ENCODE measurements around the gene CNOT2. TPM values are rescaled to one million over a fixed set of nuclear protein-coding genes. Genes with fewer than 3 reads are reported as not detected.

Gene CNOT2
- total RNA-seq, 1 donor from 2014 or later = 134 TPM

- H3K27ac ChIP-seq (ENCODE audit: low read depth, low read length) = no peak overlapping the region
- H3K9ac ChIP-seq (ENCODE audit: low read depth in 1 of 3, low read length in 3 of 3) = no peak overlapping the region
- H3K9me3 ChIP-seq (ENCODE audit: control insufficient read depth in 3 of 3, low read length in 3 of 3) = no peaks in the 10 kb centered on the region
- no peak overlapping the region for H3K4me3 ChIP-seq (ENCODE audit: low read length in 3 of 3)
- H3K36me3 ChIP-seq (ENCODE audit: control insufficient read depth in 3 of 3, insufficient read depth in 3 of 3, low read length in 3 of 3) = no peaks in the 10 kb centered on the region
- H3K27me3 ChIP-seq (ENCODE audit: control insufficient read depth in 3 of 3, insufficient read depth in 3 of 3, low read length in 3 of 3) = no peaks in the 10 kb centered on the region
- H3K4me1 ChIP-seq (ENCODE audit: control insufficient read depth in 3 of 3, insufficient read depth in 3 of 3, low read length in 3 of 3) = no peaks in the 10 kb centered on the region
These were observed 12.2 kb upstream of the CNOT2 start for GRCh38 chr12:70230934-70231606.

GRCh38 chr12:70236990-70237389 is 6.2 kb upstream of the CNOT2 start:
- H3K36me3 ChIP-seq (ENCODE audit: control insufficient read depth in 3 of 3, insufficient read depth in 3 of 3, low read length in 3 of 3) = peaks cover 5 to 19% (median 6%) of the 10 kb centered on the region in 3 donors
- no peaks in the 10 kb centered on the region for H3K9me3 ChIP-seq (ENCODE audit: control insufficient read depth in 3 of 3, low read length in 3 of 3)
- no peak overlapping the region for H3K27ac ChIP-seq (ENCODE audit: low read depth, low read length)
- peaks cover 0 to 4% (median 3%) of the 10 kb centered on the region in 3 donors for H3K4me1 ChIP-seq (ENCODE audit: control insufficient read depth in 3 of 3, insufficient read depth in 3 of 3, low read length in 3 of 3)
- no peaks in the 10 kb centered on the region for H3K27me3 ChIP-seq (ENCODE audit: control insufficient read depth in 3 of 3, insufficient read depth in 3 of 3, low read length in 3 of 3)
- no peak overlapping the region for H3K9ac ChIP-seq (ENCODE audit: low read depth in 1 of 3, low read length in 3 of 3)
- no peak overlapping the region for H3K4me3 ChIP-seq (ENCODE audit: low read length in 3 of 3)

- Histone ChIP-seq H3K9ac (ENCODE audit: low read depth in 1 of 3, low read length in 3 of 3) (no peak overlapping the region), H3K36me3 (ENCODE audit: control insufficient read depth in 3 of 3, insufficient read depth in 3 of 3, low read length in 3 of 3) (peaks cover 6 to 19% (median 8%) of the 10 kb centered on the region in 3 donors), H3K4me1 (ENCODE audit: control insufficient read depth in 3 of 3, insufficient read depth in 3 of 3, low read length in 3 of 3) (peaks cover 5 to 27% (median 11%) of the 10 kb centered on the region in 3 donors), H3K4me3 (ENCODE audit: low read length in 3 of 3) (no peak overlapping the region), H3K9me3 (ENCODE audit: control insufficient read depth in 3 of 3, low read length in 3 of 3) (no peaks in the 10 kb centered on the region), H3K27ac (ENCODE audit: low read depth, low read length) (no peak overlapping the region), H3K27me3 (ENCODE audit: control insufficient read depth in 3 of 3, insufficient read depth in 3 of 3, low read length in 3 of 3) (no peaks in the 10 kb centered on the region)
These were observed 2.6 kb upstream of the CNOT2 start for GRCh38 chr12:70240673-70241072.

GRCh38 chr12:70241845-70242244 is 1.4 kb upstream of the CNOT2 start:
- Histone ChIP-seq H3K4me3 (ENCODE audit: low read length in 3 of 3) (no peak overlapping the region), H3K4me1 (ENCODE audit: control insufficient read depth in 3 of 3, insufficient read depth in 3 of 3, low read length in 3 of 3) (peaks cover 11 to 31% (median 18%) of the 10 kb centered on the region in 3 donors), H3K9ac (ENCODE audit: low read depth in 1 of 3, low read length in 3 of 3) (peak overlapping the region in 1 of 3 donors; percentile 96)

GRCh38 chr12:70243510-70244371 is 508 bp downstream of the CNOT2 start:
- Histone ChIP-seq H3K4me1 (ENCODE audit: control insufficient read depth in 3 of 3, insufficient read depth in 3 of 3, low read length in 3 of 3) (peaks cover 11 to 35% (median 28%) of the 10 kb centered on the region in 3 donors), H3K9ac (ENCODE audit: low read depth in 1 of 3, low read length in 3 of 3) (peak overlapping the region; percentile 96 to 98 (median 96)), H3K27ac (ENCODE audit: low read depth, low read length) (peak overlapping the region; percentile 94), H3K27me3 (ENCODE audit: control insufficient read depth in 3 of 3, insufficient read depth in 3 of 3, low read length in 3 of 3) (no peaks in the 10 kb centered on the region), H3K4me3 (ENCODE audit: low read length in 3 of 3) (peak overlapping the region; percentile 96 to 98 (median 97)), H3K9me3 (ENCODE audit: control insufficient read depth in 3 of 3, low read length in 3 of 3) (no peaks in the 10 kb centered on the region), H3K36me3 (ENCODE audit: control insufficient read depth in 3 of 3, insufficient read depth in 3 of 3, low read length in 3 of 3) (peaks cover 5 to 11% (median 6%) of the 10 kb centered on the region in 3 donors)

More at GRCh38 chr12:70241845-70242244, 1.4 kb upstream of the CNOT2 start:
- Histone ChIP-seq H3K27me3 (ENCODE audit: control insufficient read depth in 3 of 3, insufficient read depth in 3 of 3, low read length in 3 of 3) (no peaks in the 10 kb centered on the region), H3K27ac (ENCODE audit: low read depth, low read length) (peak overlapping the region; percentile 94), H3K9me3 (ENCODE audit: control insufficient read depth in 3 of 3, low read length in 3 of 3) (no peaks in the 10 kb centered on the region), H3K36me3 (ENCODE audit: control insufficient read depth in 3 of 3, insufficient read depth in 3 of 3, low read length in 3 of 3) (peaks cover 6 to 18% (median 8%) of the 10 kb centered on the region in 3 donors)

GRCh38 chr12:70244409-70244808 is 1.2 kb downstream of the CNOT2 start:
- Histone ChIP-seq H3K27me3 (ENCODE audit: control insufficient read depth in 3 of 3, insufficient read depth in 3 of 3, low read length in 3 of 3) (no peaks in the 10 kb centered on the region), H3K4me1 (ENCODE audit: control insufficient read depth in 3 of 3, insufficient read depth in 3 of 3, low read length in 3 of 3) (peaks cover 11 to 39% (median 30%) of the 10 kb centered on the region in 3 donors), H3K9ac (ENCODE audit: low read depth in 1 of 3, low read length in 3 of 3) (peak overlapping the region; percentile 95 to 98 (median 96)), H3K27ac (ENCODE audit: low read depth, low read length) (peak overlapping the region; percentile 94), H3K36me3 (ENCODE audit: control insufficient read depth in 3 of 3, insufficient read depth in 3 of 3, low read length in 3 of 3) (peaks cover 3 to 11% (median 6%) of the 10 kb centered on the region in 3 donors), H3K9me3 (ENCODE audit: control insufficient read depth in 3 of 3, low read length in 3 of 3) (no peaks in the 10 kb centered on the region), H3K4me3 (ENCODE audit: low read length in 3 of 3) (peak overlapping the region; percentile 91 to 98 (median 96))

- Histone ChIP-seq H3K4me1 (ENCODE audit: control insufficient read depth in 3 of 3, insufficient read depth in 3 of 3, low read length in 3 of 3) (peaks cover 11 to 39% (median 30%) of the 10 kb centered on the region in 3 donors), H3K27me3 (ENCODE audit: control insufficient read depth in 3 of 3, insufficient read depth in 3 of 3, low read length in 3 of 3) (no peaks in the 10 kb centered on the region), H3K9me3 (ENCODE audit: control insufficient read depth in 3 of 3, low read length in 3 of 3) (no peaks in the 10 kb centered on the region), H3K9ac (ENCODE audit: low read depth in 1 of 3, low read length in 3 of 3) (no peak overlapping the region), H3K27ac (ENCODE audit: low read depth, low read length) (no peak overlapping the region), H3K4me3 (ENCODE audit: low read length in 3 of 3) (no peak overlapping the region), H3K36me3 (ENCODE audit: control insufficient read depth in 3 of 3, insufficient read depth in 3 of 3, low read length in 3 of 3) (peaks cover under 1 to 6% (median 3%) of the 10 kb centered on the region in 3 donors)
These were observed 2.2 kb downstream of the CNOT2 start for GRCh38 chr12:70245458-70245857.

GRCh38 chr12:70246580-70246979 is 3.3 kb downstream of the CNOT2 start:
- H3K9me3 ChIP-seq (ENCODE audit: control insufficient read depth in 3 of 3, low read length in 3 of 3) = no peaks in the 10 kb centered on the region
- no peak overlapping the region for H3K27ac ChIP-seq (ENCODE audit: low read depth, low read length)
- peaks cover 0 to 3% (median 0%) of the 10 kb centered on the region in 3 donors for H3K36me3 ChIP-seq (ENCODE audit: control insufficient read depth in 3 of 3, insufficient read depth in 3 of 3, low read length in 3 of 3)
- H3K4me3 ChIP-seq (ENCODE audit: low read length in 3 of 3) = no peak overlapping the region
- H3K9ac ChIP-seq (ENCODE audit: low read depth in 1 of 3, low read length in 3 of 3) = no peak overlapping the region
- no peaks in the 10 kb centered on the region for H3K27me3 ChIP-seq (ENCODE audit: control insufficient read depth in 3 of 3, insufficient read depth in 3 of 3, low read length in 3 of 3)
- peaks cover 11 to 37% (median 32%) of the 10 kb centered on the region in 3 donors for H3K4me1 ChIP-seq (ENCODE audit: control insufficient read depth in 3 of 3, insufficient read depth in 3 of 3, low read length in 3 of 3)

GRCh38 chr12:70247653-70248199 is 4.5 kb downstream of the CNOT2 start:
- no peak overlapping the region for H3K27ac ChIP-seq (ENCODE audit: low read depth, low read length)
- H3K4me3 ChIP-seq (ENCODE audit: low read length in 3 of 3) = no peak overlapping the region
- no peaks in the 10 kb centered on the region for H3K9me3 ChIP-seq (ENCODE audit: control insufficient read depth in 3 of 3, low read length in 3 of 3)
- H3K9ac ChIP-seq (ENCODE audit: low read depth in 1 of 3, low read length in 3 of 3) = no peak overlapping the region
- H3K4me1 ChIP-seq (ENCODE audit: control insufficient read depth in 3 of 3, insufficient read depth in 3 of 3, low read length in 3 of 3) = peaks cover 11 to 32% (median 29%) of the 10 kb centered on the region in 3 donors
- no peaks in the 10 kb centered on the region for H3K27me3 ChIP-seq (ENCODE audit: control insufficient read depth in 3 of 3, insufficient read depth in 3 of 3, low read length in 3 of 3)
- H3K36me3 ChIP-seq (ENCODE audit: control insufficient read depth in 3 of 3, insufficient read depth in 3 of 3, low read length in 3 of 3) = peaks cover 0 to 3% (median 0%) of the 10 kb centered on the region in 3 donors

All from skeletal muscle tissue (tissue), 4 donors.